Activated CD4-positive, alpha-beta T cell treated with anti-CD3 and anti-CD28 coated beads for 36 hours (primary cell): ENCODE results near the gene CEP20. TPM values are rescaled to one million over a fixed set of nuclear protein-coding genes. Genes with fewer than 3 reads are reported as not detected.

Source experiments
- ATAC-seq: fragments of 200-7000 bp; cut with Tn5 transposase; one replicate; pipeline ENCODE4 v1.10.0; 2021; ENCODE audit warnings: mild to moderate bottlenecking, moderate library complexity
- CTCF ChIA-PET: fragments of 350-600 bp; sonication (Branson Sonifier 250); formaldehyde crosslinking; loops from one replicate; lab custom pipeline; 2021; ENCODE audit warnings: antibody characterized with exemption; lab: Charles Lee
- POLR2A ChIA-PET: fragments of 350-600 bp; sonication (Branson Sonifier 250); formaldehyde crosslinking; loops from one replicate; lab custom pipeline; 2021; ENCODE audit warnings: antibody characterized with exemption, inconsistent platforms; lab: Charles Lee
- DNase-seq: peaks from one replicate; pipeline ENCODE4 v3.0.0-alpha.2; 2020
- H3K27ac Mint-ChIP-seq: one replicate; pipeline ENCODE4 v1.8.0; 2021; ENCODE audit warnings: mixed read lengths
- H3K27me3 Mint-ChIP-seq: one replicate; pipeline ENCODE4 v1.8.0; 2021; ENCODE audit warnings: mixed read lengths
- H3K36me3 Mint-ChIP-seq: one replicate; pipeline ENCODE4 v1.8.0; 2021; ENCODE audit warnings: low read depth, mixed read lengths
- H3K4me1 Mint-ChIP-seq: one replicate; pipeline ENCODE4 v1.8.0; 2021; ENCODE audit warnings: mixed read lengths
- H3K4me3 Mint-ChIP-seq: one replicate; pipeline ENCODE4 v1.8.0; 2021; ENCODE audit warnings: mild to moderate bottlenecking, moderate library complexity, mixed read lengths
- H3K9me3 Mint-ChIP-seq: one replicate; pipeline ENCODE4 v1.8.0; 2021; ENCODE audit warnings: low read depth, mixed read lengths
- intact Hi-C, 2 experiments: fragments of 100-400 bp; cut with DNase I in 1 of 2; cut with micrococcal nuclease in 1 of 2; formaldehyde crosslinking; loops; one replicate each; pipeline versions ENCODE4 v1.14.2 to v1.15.1; 2022 to 2024; cut with DNase I, micrococcal nuclease
- total RNA-seq, 2 experiments: library from RNA; stranded (reverse); gene quantifications; one replicate each; pipeline ENCODE4 v1.2.3, GENCODE V29; 2021

CEP20 gene
- total RNA-seq, 2 experiments from 2014 or later, result 39.3 to 51.0 TPM

DNA sequence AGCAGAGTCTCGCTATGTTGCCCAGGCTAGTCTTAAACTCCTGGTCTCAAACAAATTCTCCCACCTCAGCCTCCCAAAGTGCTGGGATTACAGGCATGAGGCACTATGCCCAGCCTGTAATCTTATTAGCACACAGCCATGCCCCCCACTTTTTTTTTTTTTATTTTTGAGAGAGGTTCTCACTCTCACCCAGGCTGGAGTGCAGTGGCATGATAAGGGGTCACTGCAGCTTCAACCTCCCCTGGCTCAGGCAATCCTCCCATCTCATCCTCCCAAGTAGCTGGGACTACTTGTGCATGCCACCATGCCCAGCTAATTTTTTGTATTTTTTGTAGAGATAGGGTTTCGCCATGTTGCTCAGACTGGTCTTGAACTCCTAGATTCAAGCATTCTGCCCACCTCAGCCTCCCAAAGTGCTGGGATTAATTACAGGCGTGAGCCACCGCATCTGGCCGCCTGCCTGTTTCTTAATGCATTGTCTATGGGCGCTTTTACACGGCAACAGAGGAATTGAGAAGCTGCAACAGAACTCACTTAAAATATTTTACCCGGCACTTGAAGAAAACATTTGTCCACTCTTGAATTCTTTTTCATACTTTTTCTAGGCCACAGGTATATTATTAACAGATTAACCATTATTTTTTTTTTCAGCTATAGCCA is 8.8 kb upstream of the CEP20 start:
- CTCF ChIA-PET, result no interaction called here
- Mint-ChIP-seq H3K9me3 (no peaks in the 10 kb centered on the region), H3K4me1 (peaks cover 24% of the 10 kb centered on the region), H3K36me3 (no peaks in the 10 kb centered on the region), H3K27ac (no peak overlapping the region), H3K4me3 (no peak overlapping the region), H3K27me3 (no peaks in the 10 kb centered on the region)
- DNase-seq (no peak), ATAC-seq (no peak)
- intact Hi-C loops, result no loop called here
- POLR2A ChIA-PET, result no interaction called here

- H3K4me3 Mint-ChIP-seq, result no peak overlapping the region
- no peak overlapping the region for H3K27ac Mint-ChIP-seq
- peak; percentile 42 for ATAC-seq
Measured at GRCh38 chr16:15894571-15895374, 6.4 kb upstream of the CEP20 start.

DNA sequence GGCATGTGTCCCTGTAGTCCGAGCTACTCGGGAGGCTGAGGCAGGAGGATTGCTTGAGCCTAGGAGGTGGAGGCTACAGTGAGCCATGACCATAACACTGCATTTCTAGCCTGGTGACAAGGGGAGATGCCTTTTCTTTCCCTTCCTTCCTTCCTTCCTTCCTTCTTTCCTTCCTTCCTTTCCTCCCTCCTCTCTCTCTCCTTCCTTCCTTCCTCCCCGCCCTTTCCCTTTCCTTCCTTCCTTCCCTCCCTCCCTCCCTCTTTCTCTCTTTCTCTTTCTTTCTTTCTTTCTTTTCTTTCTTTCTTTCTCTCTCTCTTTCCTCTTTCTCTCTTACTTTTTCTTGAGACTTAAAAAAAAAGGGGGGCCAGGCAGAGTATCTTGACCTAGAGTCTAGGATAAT is 3.1 kb upstream of the CEP20 start:
- DNase-seq, result no peak
- ChIA-PET POLR2A (no interaction called here), CTCF (no interaction called here)
- peaks cover 3% of the 10 kb centered on the region for H3K36me3 Mint-ChIP-seq
- no peak for ATAC-seq
- H3K4me1 Mint-ChIP-seq, result peaks cover 16% of the 10 kb centered on the region
- no peak overlapping the region for H3K27ac Mint-ChIP-seq
- no peaks in the 10 kb centered on the region for H3K27me3 Mint-ChIP-seq
- H3K4me3 Mint-ChIP-seq, result no peak overlapping the region
- no peaks in the 10 kb centered on the region for H3K9me3 Mint-ChIP-seq
- intact Hi-C loops, result no loop called here

More at GRCh38 chr16:15894571-15895374, 6.4 kb upstream of the CEP20 start:
- Mint-ChIP-seq H3K27me3 (no peaks in the 10 kb centered on the region), H3K4me1 (peaks cover 23% of the 10 kb centered on the region), H3K9me3 (no peaks in the 10 kb centered on the region), H3K36me3 (no peaks in the 10 kb centered on the region)
- POLR2A ChIA-PET, result no interaction called here
- CTCF ChIA-PET, result interaction anchor here (0.6 to 1.0 kb wide), 3 partner anchors 26 to 374 kb away, joined by 3 to 4 read pairs (median 3); no protein-coding TSS in a partner anchor
- DNase-seq, result no peak
- intact Hi-C loops, result no loop called here

- H3K9me3 Mint-ChIP-seq, result no peaks in the 10 kb centered on the region
- H3K36me3 Mint-ChIP-seq, result peaks cover 11% of the 10 kb centered on the region
- POLR2A ChIA-PET, result no interaction called here
- peaks cover 28% of the 10 kb centered on the region for H3K4me1 Mint-ChIP-seq
- intact Hi-C loops, result loop anchor here (5.0 kb wide), 3 partner anchors 140 to 1255 kb away; partner anchors contain the start of genes BFAR (in 1 of the 2) and PARN (in 1 of the 2)
- CTCF ChIA-PET, result interaction anchor here (0.8 to 2.3 kb wide), 2 partner anchors 8 to 14 kb away, joined by 7 read pairs; no protein-coding TSS in a partner anchor
- H3K27ac Mint-ChIP-seq, result peak overlapping the region; percentile 99
- DNase-seq (no peak), ATAC-seq (no peak)
- H3K4me3 Mint-ChIP-seq, result peak overlapping the region; percentile 92
- H3K27me3 Mint-ChIP-seq, result no peaks in the 10 kb centered on the region
Measured at GRCh38 chr16:15887283-15887682, 1.1 kb downstream of the CEP20 start.

- DNase-seq (no peak), ATAC-seq (no peak)
- Mint-ChIP-seq H3K36me3 (peaks cover 11% of the 10 kb centered on the region), H3K27ac (peak overlapping the region; percentile 20), H3K9me3 (no peaks in the 10 kb centered on the region), H3K4me3 (peak overlapping the region; percentile 32), H3K4me1 (peaks cover 28% of the 10 kb centered on the region), H3K27me3 (no peaks in the 10 kb centered on the region)
- ChIA-PET POLR2A (no interaction called here), CTCF (interaction anchor here (0.6 to 2.3 kb wide), 4 partner anchors 11 to 287 kb away, joined by 3 to 7 read pairs (median 4); no protein-coding TSS in a partner anchor)
- intact Hi-C loops, result loop anchor here (5.0 kb wide), 3 partner anchors 141 to 1254 kb away; partner anchors contain the start of genes BFAR (in 1 of the 2) and PARN (in 1 of the 2)
Measured at GRCh38 chr16:15886078-15886477, 2.3 kb downstream of the CEP20 start.

DNA sequence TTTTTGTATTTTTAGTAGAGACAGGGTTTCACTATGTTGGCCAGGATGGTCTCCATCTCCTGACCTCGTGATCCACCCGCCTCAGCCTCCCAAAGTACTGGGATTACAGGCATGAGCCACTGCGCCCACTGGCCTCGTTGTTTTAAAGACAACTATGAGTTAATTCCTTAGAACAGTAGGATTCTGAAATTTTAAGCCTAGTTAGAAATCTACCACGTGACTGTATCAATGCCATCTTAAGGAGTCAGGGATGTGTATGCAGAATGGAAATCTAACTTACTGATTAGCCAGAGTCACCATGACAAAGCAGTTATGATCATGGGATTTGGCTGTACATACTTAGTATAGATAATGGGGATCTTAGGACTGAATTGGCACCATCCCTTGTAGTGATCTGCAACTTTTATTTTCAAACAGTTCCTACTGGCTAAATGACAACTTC is 2.8 kb downstream of the CEP20 start:
- CTCF ChIA-PET, result interaction anchor here (0.6 to 2.3 kb wide), 2 partner anchors 13 to 196 kb away, joined by 3 to 7 read pairs; no protein-coding TSS in a partner anchor
- Mint-ChIP-seq H3K36me3 (peaks cover 11% of the 10 kb centered on the region), H3K4me3 (no peak overlapping the region), H3K27ac (no peak overlapping the region), H3K27me3 (no peaks in the 10 kb centered on the region), H3K9me3 (no peaks in the 10 kb centered on the region), H3K4me1 (peaks cover 28% of the 10 kb centered on the region)
- intact Hi-C loops, result loop anchor here (5.0 kb wide), 3 partner anchors 142 to 1253 kb away; partner anchors contain the start of genes BFAR (in 1 of the 2) and PARN (in 1 of the 2)
- ATAC-seq (no peak), DNase-seq (no peak)
- POLR2A ChIA-PET, result no interaction called here

DNA sequence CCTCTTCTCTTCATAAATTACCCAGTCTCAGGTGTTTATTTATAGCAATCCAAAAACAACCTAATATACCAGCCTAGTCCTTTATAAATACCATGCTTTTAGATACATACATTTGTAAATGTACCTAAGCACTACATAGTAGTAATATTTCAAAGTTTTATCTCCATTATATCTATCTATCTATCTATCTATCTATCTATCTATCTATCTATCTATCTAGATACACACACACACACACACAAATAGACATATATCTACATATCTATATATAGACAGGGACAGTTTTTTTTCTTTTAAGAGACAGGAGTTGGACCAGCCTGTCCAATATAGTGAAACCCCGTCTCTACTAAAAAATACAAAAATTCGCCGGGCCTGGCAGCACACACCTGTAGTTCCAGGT is 5.8 kb downstream of the CEP20 start:
- Mint-ChIP-seq H3K4me1 (peaks cover 31% of the 10 kb centered on the region), H3K9me3 (no peaks in the 10 kb centered on the region), H3K4me3 (no peak overlapping the region), H3K27ac (no peak overlapping the region), H3K36me3 (peaks cover 19% of the 10 kb centered on the region), H3K27me3 (no peaks in the 10 kb centered on the region)
- ChIA-PET POLR2A (interaction anchor here (0.5 kb wide), 1 partner anchor 122 kb away, joined by 3 read pairs; no protein-coding TSS in a partner anchor), CTCF (no interaction called here)
- DNase-seq (no peak), ATAC-seq (no peak)
- intact Hi-C loops, result no loop called here

GRCh38 chr16:15881794-15882379 is 6.5 kb downstream of the CEP20 start:
- H3K9me3 Mint-ChIP-seq, result no peaks in the 10 kb centered on the region
- intact Hi-C loops, result no loop called here
- ATAC-seq (no peak), DNase-seq (no peak)
- ChIA-PET CTCF (interaction anchor here (0.6 kb wide), 1 partner anchor 59 kb away, joined by 3 read pairs; no protein-coding TSS in a partner anchor), POLR2A (no interaction called here)
- no peak overlapping the region for H3K27ac Mint-ChIP-seq
- no peaks in the 10 kb centered on the region for H3K27me3 Mint-ChIP-seq
- H3K4me1 Mint-ChIP-seq, result peaks cover 26% of the 10 kb centered on the region
- H3K36me3 Mint-ChIP-seq, result peaks cover 22% of the 10 kb centered on the region
- H3K4me3 Mint-ChIP-seq, result no peak overlapping the region

DNA sequence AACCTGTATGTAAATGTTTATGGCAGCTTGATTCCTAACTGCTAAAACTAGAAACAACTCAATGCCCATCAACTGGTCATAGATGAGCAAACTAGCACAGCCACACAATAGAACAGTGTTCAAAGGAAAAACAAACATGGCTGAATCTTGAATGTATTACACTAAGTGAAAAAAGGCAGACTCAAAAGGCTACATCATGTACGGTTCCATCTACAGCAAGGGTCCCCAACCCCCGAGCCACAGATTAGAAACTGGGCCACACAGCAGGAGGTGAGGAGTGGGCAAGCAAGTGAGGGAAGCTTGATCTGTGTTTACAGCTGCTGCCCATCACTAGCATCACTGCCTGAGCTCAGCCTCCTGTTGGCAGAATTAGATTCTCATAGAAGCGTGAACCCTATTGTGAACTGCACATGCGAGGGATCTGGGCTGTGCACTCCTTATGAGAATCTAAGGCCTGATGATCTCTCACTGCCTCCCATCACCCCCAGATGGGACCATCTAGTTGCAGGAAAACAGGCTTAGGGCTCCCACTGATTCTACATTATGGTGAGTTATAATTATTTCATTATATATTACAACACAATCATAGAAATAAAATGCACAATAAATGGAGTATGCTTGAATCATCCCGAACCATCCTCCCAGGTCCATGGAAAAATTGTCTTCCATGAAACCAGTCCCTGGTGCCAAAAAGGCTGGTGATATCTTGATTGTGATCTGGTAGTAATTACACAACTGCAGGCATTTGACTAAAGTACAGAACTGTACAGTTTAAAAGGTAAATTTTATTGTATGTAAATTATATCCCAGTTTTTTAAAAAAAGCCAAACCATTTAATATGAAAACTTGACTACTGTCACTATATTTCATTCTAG is 7.7 kb downstream of the CEP20 start:
- Mint-ChIP-seq H3K27ac (peak overlapping the region; percentile 14), H3K27me3 (no peaks in the 10 kb centered on the region), H3K36me3 (peaks cover 20% of the 10 kb centered on the region), H3K4me1 (peaks cover 16% of the 10 kb centered on the region), H3K4me3 (no peak overlapping the region), H3K9me3 (no peaks in the 10 kb centered on the region)
- ChIA-PET CTCF (no interaction called here), POLR2A (no interaction called here)
- no peak for DNase-seq
- intact Hi-C loops, result no loop called here
- no peak for ATAC-seq

DNA sequence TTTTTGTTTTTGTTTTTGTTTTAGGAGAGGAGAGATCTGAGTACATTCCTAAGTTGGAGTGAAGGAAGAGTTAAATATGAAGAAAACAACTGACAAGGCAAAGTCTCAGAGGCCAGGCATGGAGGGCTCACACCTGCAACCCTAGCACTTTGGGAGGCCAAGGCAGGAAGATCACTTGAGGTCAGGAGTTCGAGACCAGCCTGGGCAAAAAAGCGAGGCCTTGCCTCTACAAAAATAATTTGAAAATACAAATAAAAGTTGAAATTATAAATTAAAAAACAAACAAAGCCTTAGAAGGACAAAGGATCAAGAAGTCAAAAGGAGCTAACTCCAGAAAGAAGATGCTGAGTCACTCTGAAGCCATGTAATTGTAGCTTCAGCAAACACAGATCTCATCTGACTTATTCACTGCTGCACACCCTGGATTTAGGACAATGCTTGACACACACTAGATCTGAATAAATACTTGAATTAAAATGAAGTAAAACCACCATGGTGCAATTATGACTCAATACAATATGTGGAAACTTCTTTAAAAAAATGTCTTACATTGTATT is 9.1 kb downstream of the CEP20 start:
- ChIA-PET POLR2A (interaction anchor here (0.7 kb wide), 1 partner anchor 137 kb away, joined by 3 read pairs; no protein-coding TSS in a partner anchor), CTCF (interaction anchor here (1.5 kb wide), 1 partner anchor 9 kb away, joined by 7 read pairs; no protein-coding TSS in a partner anchor)
- intact Hi-C loops, result no loop called here
- DNase-seq (no peak), ATAC-seq (peak; percentile 80)
- H3K4me3 Mint-ChIP-seq, result no peak overlapping the region
- H3K9me3 Mint-ChIP-seq, result no peaks in the 10 kb centered on the region
- H3K36me3 Mint-ChIP-seq, result peaks cover 22% of the 10 kb centered on the region
- peak overlapping the region; percentile 37 for H3K27ac Mint-ChIP-seq
- H3K27me3 Mint-ChIP-seq, result no peaks in the 10 kb centered on the region
- H3K4me1 Mint-ChIP-seq, result peaks cover 12% of the 10 kb centered on the region
